RWPE2 (cell line): ENCODE measurements around the gene CCDC185.
A peak's percentile ranks its signal among the peaks of the same experiment; 100 is the strongest.

Source experiments
- ATAC-seq: fragments of 200-7000 bp; cut with Tn5 transposase; 3 replicates; pipeline ENCODE4 v1.9.1; 2021; ENCODE audit warnings: low read depth
- DNase-seq: peaks from one replicate; pipeline ENCODE4 v3.0.0-alpha.2; 2020; ENCODE audit warnings: low spot score
- H3K27ac ChIP-seq: fragments of 450-650 bp; 2 replicates; pipeline ENCODE4 v1.5.1; 2017; ENCODE audit warnings: mild to moderate bottlenecking; ENCODE audit not compliant: poor library complexity, severe bottlenecking
- H3K27me3 ChIP-seq: fragments of 250-450 bp; sonication (Bioruptor Pico); 2 replicates; pipeline ENCODE4 v1.5.1; 2021; ENCODE audit warnings: mild to moderate bottlenecking, moderate library complexity; ENCODE audit not compliant: insufficient read depth, poor library complexity, severe bottlenecking
- H3K36me3 ChIP-seq: fragments of 250-450 bp; sonication (Bioruptor Pico); 2 replicates; pipeline ENCODE4 v1.5.1; 2020; ENCODE audit warnings: low read depth, mild to moderate bottlenecking, moderate library complexity
- H3K4me1 ChIP-seq: fragments of 250-450 bp; sonication (Bioruptor Pico); 2 replicates; pipeline ENCODE4 v1.5.1; 2021; ENCODE audit warnings: mild to moderate bottlenecking, moderate library complexity; ENCODE audit not compliant: insufficient read depth, poor library complexity, severe bottlenecking
- H3K4me3 ChIP-seq: fragments of 250-450 bp; sonication (Bioruptor Pico); 2 replicates; pipeline ENCODE4 v1.5.1; 2021; ENCODE audit warnings: mild to moderate bottlenecking, moderate library complexity; ENCODE audit not compliant: severe bottlenecking
- H3K9me3 ChIP-seq: fragments of 250-450 bp; sonication (Bioruptor Pico); 2 replicates; pipeline ENCODE4 v1.5.1; 2021; ENCODE audit warnings: mild to moderate bottlenecking, moderate library complexity; ENCODE audit not compliant: severe bottlenecking
- TF ChIP-seq, protein P1 (sequence below): fragments of 450-650 bp; IDR thresholded peaks from one replicate; pipeline ENCODE4 v1.5.1; 2017; ENCODE audit warnings: mild to moderate bottlenecking, moderate library complexity; ENCODE audit not compliant: poor library complexity, severe bottlenecking

The CCDC185 gene

DNA sequence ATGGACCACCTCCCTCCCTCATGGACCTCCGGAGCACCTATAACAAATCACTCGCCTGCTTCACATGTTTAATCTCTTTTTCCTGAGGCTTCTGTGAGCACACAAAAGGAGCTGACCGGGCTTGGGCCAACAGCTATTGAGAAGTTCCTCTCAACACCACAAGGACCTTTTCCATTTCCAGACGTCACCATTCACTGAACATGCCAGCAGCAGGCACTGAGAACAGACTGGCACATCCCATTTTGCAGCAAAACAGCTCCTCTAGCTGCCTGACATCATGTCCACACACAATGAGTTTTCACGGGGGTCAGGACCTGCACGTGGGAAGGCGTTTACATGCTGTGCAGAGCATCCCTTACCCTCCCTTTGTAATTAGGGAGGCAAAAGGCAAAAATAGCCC is 40.3 kb upstream of the CCDC185 start:
- ATAC-seq: no peak
- TF ChIP-seq, protein P1, sequence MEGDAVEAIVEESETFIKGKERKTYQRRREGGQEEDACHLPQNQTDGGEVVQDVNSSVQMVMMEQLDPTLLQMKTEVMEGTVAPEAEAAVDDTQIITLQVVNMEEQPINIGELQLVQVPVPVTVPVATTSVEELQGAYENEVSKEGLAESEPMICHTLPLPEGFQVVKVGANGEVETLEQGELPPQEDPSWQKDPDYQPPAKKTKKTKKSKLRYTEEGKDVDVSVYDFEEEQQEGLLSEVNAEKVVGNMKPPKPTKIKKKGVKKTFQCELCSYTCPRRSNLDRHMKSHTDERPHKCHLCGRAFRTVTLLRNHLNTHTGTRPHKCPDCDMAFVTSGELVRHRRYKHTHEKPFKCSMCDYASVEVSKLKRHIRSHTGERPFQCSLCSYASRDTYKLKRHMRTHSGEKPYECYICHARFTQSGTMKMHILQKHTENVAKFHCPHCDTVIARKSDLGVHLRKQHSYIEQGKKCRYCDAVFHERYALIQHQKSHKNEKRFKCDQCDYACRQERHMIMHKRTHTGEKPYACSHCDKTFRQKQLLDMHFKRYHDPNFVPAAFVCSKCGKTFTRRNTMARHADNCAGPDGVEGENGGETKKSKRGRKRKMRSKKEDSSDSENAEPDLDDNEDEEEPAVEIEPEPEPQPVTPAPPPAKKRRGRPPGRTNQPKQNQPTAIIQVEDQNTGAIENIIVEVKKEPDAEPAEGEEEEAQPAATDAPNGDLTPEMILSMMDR: no peak
- Histone ChIP-seq H3K27ac (no peak overlapping the region), H3K27me3 (no peaks in the 10 kb centered on the region), H3K4me1 (no peaks in the 10 kb centered on the region), H3K4me3 (no peak overlapping the region), H3K9me3 (no peaks in the 10 kb centered on the region), H3K36me3 (no peaks in the 10 kb centered on the region)
- DNase-seq: no peak

DNA sequence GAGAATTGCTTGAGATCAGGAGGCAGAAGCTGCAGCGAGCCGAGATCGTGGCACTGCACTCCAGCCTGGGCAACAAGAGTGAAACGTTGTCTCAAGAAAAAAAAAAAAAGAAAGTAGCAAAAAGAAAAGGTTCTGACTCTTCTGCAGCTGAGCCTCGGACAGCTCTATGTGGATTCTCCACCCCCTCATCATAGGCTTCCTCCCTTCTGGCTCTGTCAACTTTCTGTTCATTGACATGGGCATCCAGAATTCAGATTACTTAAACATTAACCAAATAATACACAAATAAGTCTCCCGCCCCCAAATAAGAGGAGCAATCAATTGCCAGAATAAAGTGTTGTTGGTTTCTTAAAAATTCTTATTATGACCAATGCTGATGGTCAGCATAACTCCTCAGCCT is 39.3 kb upstream of the CCDC185 start:
- Histone ChIP-seq H3K4me1 (no peaks in the 10 kb centered on the region), H3K36me3 (no peaks in the 10 kb centered on the region), H3K9me3 (no peaks in the 10 kb centered on the region), H3K27me3 (no peaks in the 10 kb centered on the region), H3K4me3 (no peak overlapping the region), H3K27ac (no peak overlapping the region)
- DNase-seq: no peak
- ATAC-seq: no peak
- TF ChIP-seq, protein P1: no peak

DNA sequence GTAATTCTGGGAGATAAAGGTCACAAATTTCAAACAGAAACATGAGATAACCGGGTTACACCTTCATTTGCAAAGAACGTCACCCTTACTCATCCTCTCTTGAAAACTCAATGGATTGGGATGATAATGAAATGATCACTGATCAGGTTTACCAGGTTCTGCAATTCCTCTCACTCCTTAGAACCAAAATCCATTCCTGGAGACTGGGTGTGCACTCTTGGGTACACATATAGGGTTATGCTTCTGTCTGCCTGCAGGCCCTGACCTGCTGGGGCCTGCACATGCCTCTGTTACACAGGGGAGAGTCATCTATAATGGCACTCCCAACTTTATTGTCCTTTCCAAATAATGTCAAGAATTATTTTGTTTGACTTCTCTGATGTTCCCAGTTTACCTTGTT is 37.5 kb upstream of the CCDC185 start:
- H3K27me3 ChIP-seq: no peaks in the 10 kb centered on the region

DNA sequence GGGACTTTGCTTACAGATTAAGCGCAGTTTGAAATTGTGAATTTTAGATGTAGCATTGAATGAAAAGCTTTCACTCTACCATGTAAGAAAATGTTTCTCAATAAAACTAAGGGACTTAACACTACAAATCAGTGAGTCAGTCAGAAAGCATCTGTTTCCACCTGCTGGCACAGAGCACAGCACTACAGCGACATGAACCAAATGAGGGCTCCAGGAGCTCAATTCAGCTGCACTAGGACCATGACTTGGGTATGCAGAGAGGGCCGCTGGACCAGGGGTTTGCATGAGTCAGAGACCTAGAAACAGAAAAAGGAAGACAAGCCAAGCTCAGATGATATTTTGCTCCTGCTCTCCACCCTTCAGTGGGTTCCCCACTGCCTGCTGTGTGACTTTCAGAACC is 34.4 kb upstream of the CCDC185 start:
- DNase-seq: no peak
- TF ChIP-seq, protein P1: no peak
- no peak for ATAC-seq

More for the DNA sequence above, 37.5 kb upstream of the CCDC185 start:
- Histone ChIP-seq H3K9me3 (no peaks in the 10 kb centered on the region), H3K36me3 (no peaks in the 10 kb centered on the region), H3K4me3 (no peak overlapping the region), H3K27ac (no peak overlapping the region), H3K4me1 (no peaks in the 10 kb centered on the region)
- peak; percentile 64 for ATAC-seq
- TF ChIP-seq, protein P1: no peak
- DNase-seq: no peak

DNA sequence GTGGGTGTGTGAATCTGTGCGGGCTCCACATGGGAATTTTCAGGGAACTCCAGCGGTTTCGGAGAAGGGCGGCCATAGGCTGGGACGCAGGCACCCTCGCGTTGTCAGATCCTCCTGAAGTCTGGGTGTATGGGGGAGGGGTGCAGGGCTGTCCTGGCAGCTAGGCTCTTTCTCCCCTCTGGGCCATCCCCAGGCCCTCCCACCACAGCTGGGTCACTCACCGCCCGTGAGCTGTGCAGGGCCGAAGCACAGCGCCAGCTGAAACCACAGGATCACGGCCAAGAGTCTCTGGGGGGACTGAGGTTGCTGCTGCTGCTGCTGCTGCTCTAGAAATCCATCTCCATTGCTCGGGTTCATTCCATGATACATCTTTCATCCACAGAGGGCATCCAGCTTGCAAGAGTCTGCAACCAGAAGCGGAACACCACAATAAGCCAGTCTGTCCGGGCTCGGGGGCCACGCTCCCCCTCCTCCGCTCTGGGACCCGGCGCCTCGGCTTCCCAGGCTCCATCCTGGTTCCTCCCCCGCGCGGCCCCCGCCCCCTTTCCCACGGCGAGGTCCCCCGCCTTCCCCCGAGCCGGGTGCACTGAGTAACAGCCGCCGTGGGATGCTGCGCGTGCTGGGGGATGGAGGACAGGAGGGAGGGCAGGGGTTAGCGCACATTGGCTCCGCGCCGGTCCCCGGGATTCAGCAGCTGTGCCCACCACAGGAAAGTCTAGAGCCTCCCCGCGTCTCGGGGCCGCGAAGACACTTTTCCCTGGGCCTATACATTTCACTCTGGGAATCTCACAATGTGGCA is 30.0 kb upstream of the CCDC185 start:
- H3K36me3 ChIP-seq: no peaks in the 10 kb centered on the region
- H3K4me1 ChIP-seq: no peaks in the 10 kb centered on the region
- TF ChIP-seq, protein P1: no peak
- no peak overlapping the region for H3K4me3 ChIP-seq
- no peak for DNase-seq
- peaks cover 13% of the 10 kb centered on the region for H3K27me3 ChIP-seq
- no peak for ATAC-seq
- no peak overlapping the region for H3K27ac ChIP-seq
- no peaks in the 10 kb centered on the region for H3K9me3 ChIP-seq

More for the DNA sequence above, 34.4 kb upstream of the CCDC185 start:
- Histone ChIP-seq H3K4me3 (no peak overlapping the region), H3K27ac (no peak overlapping the region), H3K36me3 (no peaks in the 10 kb centered on the region), H3K9me3 (no peaks in the 10 kb centered on the region), H3K4me1 (no peaks in the 10 kb centered on the region), H3K27me3 (peaks cover 2% of the 10 kb centered on the region)
